Measurements from ENCODE around the gene SEC23IP.

SEC23IP gene

GRCh38 chr10:119919271-119919670 lies 26.7 kb downstream of the SEC23IP start:
- peaks cover 14% of the 10 kb centered on the region for H3K4me1 ChIP-seq (ENCODE audit: low read length)
- H2AFZ ChIP-seq (ENCODE audit: low read length): no peak overlapping the region
- DNase-seq: no peak
- H3K79me2 ChIP-seq (ENCODE audit: low read length): no peaks in the 10 kb centered on the region
- H3K9ac ChIP-seq (ENCODE audit: low read length): no peak overlapping the region
- TF ChIP-seq EZH2 (optimal IDR thresholded peaks at IDR 0.05; ENCODE audit: low read depth, low read length) (no peak), CTCF (IDR thresholded peaks at IDR 0.05; ENCODE audit: low read length) (no peak), EZH2phosphoT487 (IDR thresholded peaks at IDR 0.05; ENCODE audit: low read length) (no peak)
- no peaks in the 10 kb centered on the region for H4K20me1 ChIP-seq (ENCODE audit: insufficient read depth, low read length)
- no peaks in the 10 kb centered on the region for H3K9me2 ChIP-seq (replicated peaks; ENCODE audit: insufficient read depth, low read length)
- H3K9me3 ChIP-seq (replicated peaks; ENCODE audit: insufficient read depth, low read length): no peaks in the 10 kb centered on the region
- peak overlapping the region; percentile 42 for H3K4me2 ChIP-seq (ENCODE audit: low read depth, low read length)
- peak overlapping the region; percentile 24; the same call in 1 of the 2 replicates for H3K27ac ChIP-seq (ENCODE audit: low read length)
- H3K27me3 ChIP-seq (replicated peaks; ENCODE audit: insufficient read depth, low read length): no peaks in the 10 kb centered on the region
- 0 out of 2 replicates have a peak overlapping the region, but pooled peaks have one; percentile 10 for H3K4me3 ChIP-seq (ENCODE audit: low read length)
- H3K36me3 ChIP-seq (replicated peaks; ENCODE audit: insufficient read depth, low read length): peaks cover 13% of the 10 kb centered on the region; the same call in 1 of the 2 replicates
- H3F3A ChIP-seq (ENCODE audit: insufficient read depth, low read length): peaks cover 6% of the 10 kb centered on the region; the same call in 1 of the 2 replicates

GRCh38 chr10:119919826-119920225 lies 27.3 kb downstream of the SEC23IP start:
- peaks cover 13% of the 10 kb centered on the region; the same call in 1 of the 2 replicates for H3K36me3 ChIP-seq (replicated peaks; ENCODE audit: insufficient read depth, low read length)
- peak overlapping the region; percentile 42 for H3K4me2 ChIP-seq (ENCODE audit: low read depth, low read length)
- H3K4me1 ChIP-seq (ENCODE audit: low read length): peaks cover 14% of the 10 kb centered on the region
- peak; percentile 35 for DNase-seq
- no peaks in the 10 kb centered on the region for H3K9me2 ChIP-seq (replicated peaks; ENCODE audit: insufficient read depth, low read length)
- no peaks in the 10 kb centered on the region for H3K27me3 ChIP-seq (replicated peaks; ENCODE audit: insufficient read depth, low read length)
- no peaks in the 10 kb centered on the region for H4K20me1 ChIP-seq (ENCODE audit: insufficient read depth, low read length)
- peak overlapping the region; percentile 24; the same call in 1 of the 2 replicates for H3K27ac ChIP-seq (ENCODE audit: low read length)
- no peak overlapping the region for H2AFZ ChIP-seq (ENCODE audit: low read length)
- peaks cover 6% of the 10 kb centered on the region; the same call in 1 of the 2 replicates for H3F3A ChIP-seq (ENCODE audit: insufficient read depth, low read length)
- no peaks in the 10 kb centered on the region for H3K9me3 ChIP-seq (replicated peaks; ENCODE audit: insufficient read depth, low read length)
- TF ChIP-seq EZH2phosphoT487 (IDR thresholded peaks at IDR 0.05; ENCODE audit: low read length) (no peak), CTCF (IDR thresholded peaks at IDR 0.05; ENCODE audit: low read length) (no peak), EZH2 (optimal IDR thresholded peaks at IDR 0.05; ENCODE audit: low read depth, low read length) (no peak)
- H3K4me3 ChIP-seq (ENCODE audit: low read length): peak overlapping the region; percentile 10; the same call in 1 of the 2 replicates
- H3K9ac ChIP-seq (ENCODE audit: low read length): no peak overlapping the region
- no peaks in the 10 kb centered on the region for H3K79me2 ChIP-seq (ENCODE audit: low read length)

- H3K27ac ChIP-seq (ENCODE audit: low read length): no peak overlapping the region
- H3F3A ChIP-seq (ENCODE audit: insufficient read depth, low read length): no peaks in the 10 kb centered on the region
- no peaks in the 10 kb centered on the region for H3K4me1 ChIP-seq (ENCODE audit: low read length)
- no peak overlapping the region for H3K9ac ChIP-seq (ENCODE audit: low read length)
- H3K36me3 ChIP-seq (replicated peaks; ENCODE audit: insufficient read depth, low read length): no peaks in the 10 kb centered on the region; the same call in 1 of the 2 replicates
- H3K79me2 ChIP-seq (ENCODE audit: low read length): no peaks in the 10 kb centered on the region
- no peak for DNase-seq
- H3K9me3 ChIP-seq (replicated peaks; ENCODE audit: insufficient read depth, low read length): no peaks in the 10 kb centered on the region
- H4K20me1 ChIP-seq (ENCODE audit: insufficient read depth, low read length): no peaks in the 10 kb centered on the region
- H2AFZ ChIP-seq (ENCODE audit: low read length): no peak overlapping the region
- no peaks in the 10 kb centered on the region for H3K9me2 ChIP-seq (replicated peaks; ENCODE audit: insufficient read depth, low read length)
- no peak overlapping the region for H3K4me3 ChIP-seq (ENCODE audit: low read length)
- TF ChIP-seq EZH2phosphoT487 (IDR thresholded peaks at IDR 0.05; ENCODE audit: low read length): no peak
- TF ChIP-seq CTCF (IDR thresholded peaks at IDR 0.05; ENCODE audit: low read length): no peak
- TF ChIP-seq EZH2 (optimal IDR thresholded peaks at IDR 0.05; ENCODE audit: low read depth, low read length): no peak
- no peaks in the 10 kb centered on the region for H3K27me3 ChIP-seq (replicated peaks; ENCODE audit: insufficient read depth, low read length)
- no peak overlapping the region for H3K4me2 ChIP-seq (ENCODE audit: low read depth, low read length)
Observed at GRCh38 chr10:119928411-119928810, 35.9 kb downstream of the SEC23IP start.

Measured in MM.1S (cell line).